GM21528 (cell line): ENCODE results near the gene FRY.

Source experiments
- ATAC-seq: cut with Tn5 transposase; IDR thresholded peaks from one replicate; pipeline ENCODE4 v1.9.1; 2021; ENCODE audit warnings: mild to moderate bottlenecking, moderate library complexity; ENCODE audit not compliant: unreplicated experiment, low FRiP score

FRY gene

GRCh38 chr13:32208860-32209259 lies 177.3 kb downstream of the FRY start:
- ATAC-seq, result no peak

GRCh38 chr13:32209652-32210051 lies 178.1 kb downstream of the FRY start:
- no peak for ATAC-seq

- ATAC-seq, result no peak
These were observed 178.5 kb downstream of the FRY start for GRCh38 chr13:32210101-32210500.

- ATAC-seq, result no peak
These were observed 180.2 kb downstream of the FRY start for GRCh38 chr13:32211813-32212212.

- no peak for ATAC-seq
These were observed 180.8 kb downstream of the FRY start for GRCh38 chr13:32212421-32212820.

DNA sequence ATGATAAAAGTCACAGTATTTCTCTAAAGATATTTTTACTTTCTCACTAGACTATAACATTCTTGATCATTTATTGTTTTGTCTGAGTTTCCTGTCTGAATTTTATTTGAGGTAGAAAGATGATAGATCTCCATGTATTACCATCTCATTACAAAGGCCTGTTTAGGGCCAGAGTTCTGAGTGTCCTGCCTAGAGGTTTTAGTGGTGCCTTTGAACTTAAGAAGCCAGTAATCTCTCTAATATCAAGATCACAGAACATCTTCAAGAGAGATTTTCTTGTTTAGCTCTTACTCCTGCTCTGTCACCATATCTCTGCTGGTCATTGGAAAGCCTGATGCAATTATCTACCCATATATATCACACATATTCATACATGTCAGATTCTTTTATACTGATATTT lies 182.1 kb downstream of the FRY start:
- no peak for ATAC-seq

DNA sequence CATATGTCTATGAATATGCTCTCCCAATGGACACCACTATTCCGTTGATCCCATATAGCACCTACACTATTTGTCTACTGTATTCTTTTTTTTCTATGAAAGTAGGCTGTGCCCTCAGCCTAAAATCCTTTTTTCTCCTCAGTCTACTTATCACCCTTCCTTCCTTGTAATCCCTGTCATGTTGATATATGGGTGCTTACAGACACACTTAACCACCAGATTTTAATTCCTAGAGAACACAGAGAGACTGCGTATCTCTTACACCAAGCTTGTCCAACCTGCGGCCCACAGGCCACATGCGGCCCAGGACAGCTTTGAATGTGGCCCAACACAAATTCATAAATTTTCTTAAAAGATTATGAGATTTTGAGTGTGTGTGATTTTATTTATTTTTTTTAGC lies 182.5 kb downstream of the FRY start:
- no peak for ATAC-seq

- no peak for ATAC-seq
These were observed 184.7 kb downstream of the FRY start for GRCh38 chr13:32216281-32216680.

DNA sequence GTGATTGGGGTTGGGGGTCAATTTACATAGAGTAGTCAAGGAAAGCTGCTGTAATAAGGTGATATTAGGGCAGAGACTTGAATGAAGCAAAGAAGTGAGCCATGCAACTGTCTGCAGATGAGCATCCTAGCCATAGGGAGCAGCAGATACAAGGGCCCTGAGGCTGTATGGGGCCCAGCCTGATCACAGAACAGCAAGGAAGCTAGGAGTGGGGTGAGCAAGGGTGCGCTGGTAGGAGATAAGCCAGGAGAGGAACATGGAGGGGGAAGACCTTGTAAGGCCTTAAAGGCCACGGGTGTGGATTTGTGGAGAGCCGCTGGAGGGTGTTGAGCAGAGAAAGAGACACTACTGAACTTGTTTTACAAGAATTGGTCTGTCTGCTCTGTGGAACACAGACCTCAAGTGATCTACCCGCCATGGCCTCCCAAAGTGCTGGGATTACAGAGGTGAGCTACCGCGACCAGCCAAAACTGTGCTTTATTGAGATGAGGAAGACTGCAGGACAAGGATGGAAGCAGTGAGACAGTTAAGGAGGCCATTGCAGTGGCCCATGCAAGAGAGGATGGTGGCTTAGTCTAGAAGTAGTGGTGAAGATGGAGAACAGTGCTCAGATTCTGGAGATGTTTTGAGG lies 190.6 kb downstream of the FRY start:
- ATAC-seq, result no peak

- no peak for ATAC-seq
These were observed 193.3 kb downstream of the FRY start for GRCh38 chr13:32224916-32225315.

GRCh38 chr13:32225481-32225931 lies 193.9 kb downstream of the FRY start:
- no peak for ATAC-seq

DNA sequence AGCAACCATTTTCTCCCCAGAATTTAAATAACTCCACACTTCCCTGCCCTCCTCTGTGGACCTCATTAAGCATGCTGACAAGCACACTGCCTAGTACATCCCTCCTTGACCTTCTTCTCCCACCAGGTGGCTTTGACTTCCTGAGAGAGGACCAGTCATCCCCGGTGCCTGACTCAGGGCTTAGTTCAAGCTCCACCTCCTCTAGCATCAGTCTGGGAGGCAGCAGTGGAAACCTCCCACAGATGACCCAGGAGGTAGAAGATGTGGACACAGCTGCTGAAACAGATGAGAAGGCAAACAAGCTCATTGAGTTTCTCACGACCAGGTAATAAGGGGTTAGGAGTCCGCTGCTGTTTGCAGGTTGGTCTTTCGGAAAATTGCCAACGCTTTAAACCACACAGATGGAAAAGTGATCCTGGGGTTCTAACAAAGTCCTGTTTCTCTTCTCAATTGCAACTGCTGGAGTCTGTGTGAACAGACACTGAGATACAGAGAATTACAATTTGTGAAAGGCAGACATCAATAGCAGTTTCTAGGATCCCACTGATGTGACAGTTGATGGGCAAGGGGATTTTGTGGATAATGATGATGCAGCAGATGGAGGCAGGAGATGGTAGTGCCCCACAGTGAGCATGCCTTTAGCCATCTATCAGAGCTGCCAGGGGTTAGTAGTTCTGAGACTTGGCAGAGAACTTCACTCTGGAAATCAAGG lies 196.9 kb downstream of the FRY start:
- no peak for ATAC-seq

DNA sequence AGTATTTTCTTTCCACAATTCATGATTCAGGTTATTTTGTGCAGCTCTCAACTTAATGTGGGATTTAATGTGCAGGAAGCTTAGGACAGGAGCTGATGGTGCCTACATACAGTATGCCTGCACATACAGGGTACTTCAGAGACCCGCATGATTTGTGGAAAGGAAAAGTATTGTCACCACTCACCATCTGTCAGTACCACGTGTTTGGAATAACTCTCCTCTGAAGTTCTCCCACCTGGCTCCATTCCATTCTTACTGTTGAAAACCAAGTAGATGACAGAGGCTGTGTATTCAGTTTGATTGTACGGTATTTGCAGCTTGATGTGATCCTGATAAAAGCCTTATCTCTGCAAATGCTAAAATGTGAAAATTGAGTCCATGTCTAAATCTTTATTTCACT lies 197.9 kb downstream of the FRY start:
- no peak for ATAC-seq

GRCh38 chr13:32232263-32232662 lies 200.7 kb downstream of the FRY start:
- ATAC-seq, result no peak

- ATAC-seq, result no peak
These were observed 201.5 kb downstream of the FRY start for GRCh38 chr13:32233062-32233461.

- ATAC-seq, result no peak
These were observed 203.3 kb downstream of the FRY start for GRCh38 chr13:32234914-32235313.

GRCh38 chr13:32237681-32238080 lies 206.1 kb downstream of the FRY start:
- ATAC-seq, result no peak

DNA sequence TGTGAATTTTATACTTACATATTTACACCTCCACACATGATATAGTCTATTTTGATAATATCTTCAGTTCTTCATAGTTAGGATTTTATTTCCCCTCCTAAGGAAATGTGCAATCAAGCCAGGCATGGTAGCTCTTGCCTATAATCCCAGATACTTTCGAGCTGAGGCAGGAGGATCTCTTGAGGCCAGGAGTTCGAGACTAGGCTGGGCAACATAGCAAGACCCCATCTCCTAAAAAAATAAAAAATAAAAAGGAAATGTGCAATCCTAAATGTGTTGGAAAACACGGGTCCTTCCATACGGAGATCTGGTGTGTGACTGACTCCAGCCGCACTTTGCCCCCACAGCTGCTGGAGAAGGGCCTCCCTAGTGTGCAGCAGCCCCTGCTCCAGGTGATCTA lies 212.1 kb downstream of the FRY start:
- no peak for ATAC-seq

DNA sequence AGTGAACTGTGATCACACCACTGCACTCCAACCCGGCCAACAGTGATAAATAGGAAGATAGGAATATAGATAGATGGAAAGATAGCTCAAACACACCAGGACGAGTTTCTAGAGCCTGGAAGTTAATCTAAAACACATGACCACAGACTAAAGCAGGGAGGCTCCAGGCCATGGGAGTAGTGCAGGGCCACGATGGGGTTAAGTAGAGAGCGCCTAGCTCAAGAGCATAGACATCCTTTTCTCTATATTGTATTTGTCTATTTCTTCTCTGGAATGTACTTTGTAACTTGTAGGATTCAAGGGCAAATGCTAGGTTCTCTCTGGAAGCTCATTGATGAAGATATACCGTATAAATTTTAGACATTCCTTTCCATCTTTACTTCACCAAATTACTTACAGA lies 214.0 kb downstream of the FRY start:
- ATAC-seq, result no peak

DNA sequence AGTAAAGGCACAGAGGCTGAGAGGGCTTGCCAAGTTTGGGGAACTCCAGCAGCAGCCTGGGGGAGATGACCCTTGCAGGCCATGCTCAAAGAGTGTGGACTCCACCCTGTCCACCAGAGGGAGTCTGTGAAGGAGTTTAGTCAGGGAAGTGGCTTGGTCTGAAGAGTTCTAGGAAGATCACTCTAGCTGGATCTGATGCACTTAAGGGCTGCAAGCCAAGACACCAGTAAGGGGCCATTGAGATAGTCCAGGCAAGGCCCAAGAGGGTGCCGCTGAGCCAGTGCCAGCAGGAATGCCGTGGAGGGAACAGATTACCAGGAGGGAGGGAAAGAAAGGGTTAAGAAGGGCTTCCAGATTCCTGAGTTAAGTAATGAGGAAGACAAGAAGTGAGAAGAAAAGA lies 214.9 kb downstream of the FRY start:
- peak; percentile 76 for ATAC-seq

DNA sequence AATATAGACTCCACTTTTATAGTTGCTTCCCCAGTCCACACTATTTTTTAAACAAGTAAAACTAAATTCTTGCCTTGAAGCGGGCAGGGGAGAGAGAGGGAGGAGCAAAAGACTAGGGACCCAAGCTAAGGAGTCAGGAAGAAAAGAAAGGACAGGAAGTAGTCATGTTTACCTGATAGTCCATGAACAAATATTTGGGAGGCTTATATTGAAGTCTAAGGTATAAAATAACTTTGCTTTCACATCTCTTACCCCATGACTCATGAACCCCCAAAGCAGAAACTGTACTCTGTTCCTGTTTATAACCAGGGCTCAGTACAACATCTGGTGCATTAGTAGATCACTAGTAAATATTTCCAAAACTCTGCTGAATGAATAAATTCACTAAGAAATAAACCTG lies 216.3 kb downstream of the FRY start:
- peak; percentile 58 for ATAC-seq

DNA sequence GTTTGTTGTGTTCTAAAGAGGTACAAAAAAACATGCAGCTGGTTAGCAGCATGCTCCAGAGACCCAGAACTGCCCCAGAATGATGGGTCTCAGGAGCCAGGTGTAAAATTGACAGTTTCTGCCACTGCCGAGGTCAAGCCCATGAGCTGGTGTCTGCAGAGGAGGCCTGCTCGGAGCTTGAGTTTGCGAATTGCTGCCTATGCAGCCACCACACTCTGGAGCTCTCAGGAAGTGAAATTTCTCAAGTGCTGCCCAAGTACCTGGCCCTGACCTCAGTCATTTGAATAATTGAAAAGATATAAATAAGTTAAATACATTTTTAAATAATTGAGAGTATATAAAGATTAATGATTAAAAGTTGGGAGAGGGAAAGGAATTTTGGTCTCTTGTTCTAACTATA lies 217.2 kb downstream of the FRY start:
- ATAC-seq, result peak; percentile 67
